ENCODE measurements around the gene ZMIZ1.

The ZMIZ1 gene

GRCh38 chr10:79347226-79347893, 278.6 kb downstream of the ZMIZ1 start, which contains the start of gene PPIF:
Gene PPIF (plus strand): TSS chr10:79347469. CDS start chr10:79347549, 80 bp downstream.
- peak; percentile 96 for TF ChIP-seq CTCF (IDR thresholded peaks at IDR 0.05)

- TF ChIP-seq CTCF (IDR thresholded peaks at IDR 0.05) = no peak
Observed at GRCh38 chr10:79347894-79348639, 279.3 kb downstream of the ZMIZ1 start.

GRCh38 chr10:79348640-79348988, 279.8 kb downstream of the ZMIZ1 start:
- no peak for TF ChIP-seq CTCF (IDR thresholded peaks at IDR 0.05)

GRCh38 chr10:79349072-79349491, 280.3 kb downstream of the ZMIZ1 start:
- TF ChIP-seq CTCF (IDR thresholded peaks at IDR 0.05) = no peak

- TF ChIP-seq CTCF (IDR thresholded peaks at IDR 0.05) = no peak
Observed at GRCh38 chr10:79349766-79350406, 281.1 kb downstream of the ZMIZ1 start.

GRCh38 chr10:79350407-79351154, 281.8 kb downstream of the ZMIZ1 start:
- TF ChIP-seq CTCF (IDR thresholded peaks at IDR 0.05) = no peak

- TF ChIP-seq CTCF (IDR thresholded peaks at IDR 0.05) = no peak
Observed at GRCh38 chr10:79351332-79351731, 282.6 kb downstream of the ZMIZ1 start.

Measured in LNCAP (cell line).